ENCODE results near the gene MYRF.
A peak's percentile ranks its signal among the peaks of the same experiment; 100 is the strongest.

MYRF gene

DNA sequence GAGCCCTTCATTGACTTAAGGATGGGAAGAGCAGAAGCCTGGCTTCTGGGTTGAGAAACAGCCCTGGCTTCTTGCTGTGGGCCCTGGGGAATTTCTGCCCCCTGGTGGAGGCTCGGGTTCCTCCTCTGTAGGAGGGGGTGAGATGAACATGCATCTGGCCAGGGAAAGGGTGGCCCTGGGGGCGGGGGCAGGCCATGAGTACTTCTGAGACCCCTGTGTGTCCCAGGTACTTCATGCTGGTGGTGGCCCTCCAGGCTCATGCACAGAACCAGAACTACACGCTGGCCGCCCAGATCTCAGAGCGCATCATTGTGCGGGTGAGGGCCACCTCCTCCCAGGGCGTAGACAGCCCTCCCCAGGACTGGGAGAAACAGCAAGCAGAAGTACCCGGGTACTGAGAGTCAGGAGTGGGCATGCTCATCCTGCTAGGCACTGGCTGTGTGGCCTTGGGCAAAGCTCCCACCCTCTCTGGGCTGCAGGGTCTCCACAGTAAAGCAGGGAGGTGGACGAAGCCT, 24.2 kb downstream of the MYRF start:
- peak; percentile 67 for TF ChIP-seq RAD21 (IDR thresholded peaks at IDR 0.05; ENCODE audit: low read depth)
- TF ChIP-seq, protein P1, sequence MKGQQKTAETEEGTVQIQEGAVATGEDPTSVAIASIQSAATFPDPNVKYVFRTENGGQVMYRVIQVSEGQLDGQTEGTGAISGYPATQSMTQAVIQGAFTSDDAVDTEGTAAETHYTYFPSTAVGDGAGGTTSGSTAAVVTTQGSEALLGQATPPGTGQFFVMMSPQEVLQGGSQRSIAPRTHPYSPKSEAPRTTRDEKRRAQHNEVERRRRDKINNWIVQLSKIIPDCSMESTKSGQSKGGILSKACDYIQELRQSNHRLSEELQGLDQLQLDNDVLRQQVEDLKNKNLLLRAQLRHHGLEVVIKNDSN (IDR thresholded peaks at IDR 0.05): no peak

DNA sequence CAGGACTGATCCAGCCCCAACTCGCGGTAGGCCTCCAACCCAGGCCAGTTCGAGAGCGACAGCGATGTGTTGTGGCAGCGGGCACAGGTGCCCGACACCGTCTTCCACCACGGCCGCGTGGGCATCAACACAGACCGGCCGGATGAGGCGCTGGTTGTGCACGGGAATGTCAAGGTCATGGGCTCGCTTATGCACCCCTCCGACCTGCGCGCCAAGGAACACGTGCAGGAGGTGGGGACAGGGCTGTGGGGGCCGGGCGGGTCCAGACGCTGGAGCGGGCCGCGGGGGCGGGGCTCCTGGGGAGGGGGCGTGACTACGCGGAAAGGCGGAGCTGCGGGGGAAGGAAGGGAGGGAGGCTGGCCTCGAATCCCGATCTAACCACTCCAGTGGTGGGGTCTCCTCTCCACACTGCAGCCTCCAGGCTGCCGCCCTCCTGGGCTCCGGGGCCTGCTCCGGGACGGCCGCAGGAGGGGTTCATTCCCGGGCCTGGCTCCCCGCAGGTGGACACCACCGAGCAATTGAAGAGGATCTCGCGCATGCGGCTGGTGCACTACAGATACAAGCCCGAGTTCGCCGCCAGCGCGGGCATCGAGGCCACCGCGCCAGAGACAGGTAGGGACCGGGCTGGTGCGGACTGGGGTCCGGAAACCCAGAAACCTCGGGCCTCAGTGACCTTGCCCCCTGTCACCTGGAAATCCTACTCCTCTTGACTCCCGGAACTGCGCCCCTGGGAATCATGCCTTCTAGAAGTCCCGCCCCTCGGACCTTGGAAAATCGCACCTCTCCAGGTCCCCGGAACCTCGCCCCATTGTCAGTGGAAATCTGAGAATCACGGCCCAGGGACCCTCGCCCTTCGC, 25.0 kb downstream of the MYRF start:
- TF ChIP-seq MAX (IDR thresholded peaks at IDR 0.05): peak; percentile 68
- no peak for TF ChIP-seq NFIC (IDR thresholded peaks at IDR 0.05)
- no peak for TF ChIP-seq CEBPB (IDR thresholded peaks at IDR 0.05)
- TF ChIP-seq, protein P1 (IDR thresholded peaks at IDR 0.05): peak; percentile 22; the same call in 1 of the 2 replicates
- TF ChIP-seq TCF12 (IDR thresholded peaks at IDR 0.05; ENCODE audit: low read depth): no peak
- no peak for TF ChIP-seq REST (IDR thresholded peaks at IDR 0.05; ENCODE audit: low read depth)
- TF ChIP-seq ZBTB7A (IDR thresholded peaks at IDR 0.05; ENCODE audit: low read depth): 0 out of 2 replicates have a peak, but pooled peaks have one; percentile 34
- no peak for TF ChIP-seq RAD21 (IDR thresholded peaks at IDR 0.05; ENCODE audit: low read depth)
- no peak for TF ChIP-seq EP300 (IDR thresholded peaks at IDR 0.05; ENCODE audit: borderline replicate concordance)
- TF ChIP-seq CREB1 (IDR thresholded peaks at IDR 0.05; ENCODE audit: low read depth): no peak
- TF ChIP-seq FOXM1 (IDR thresholded peaks at IDR 0.05; ENCODE audit: borderline replicate concordance, low read depth): no peak
- no peak for TF ChIP-seq TEAD4 (IDR thresholded peaks at IDR 0.05)
- TF ChIP-seq YY1 (IDR thresholded peaks at IDR 0.05; ENCODE audit: low read depth): no peak
- TF ChIP-seq EGR1 (IDR thresholded peaks at IDR 0.05): no peak

GRCh38 chr11:61778357-61778886, 26.0 kb downstream of the MYRF start:
- TF ChIP-seq EGR1 (IDR thresholded peaks at IDR 0.05) (no peak), CREB1 (IDR thresholded peaks at IDR 0.05; ENCODE audit: low read depth) (no peak)

DNA sequence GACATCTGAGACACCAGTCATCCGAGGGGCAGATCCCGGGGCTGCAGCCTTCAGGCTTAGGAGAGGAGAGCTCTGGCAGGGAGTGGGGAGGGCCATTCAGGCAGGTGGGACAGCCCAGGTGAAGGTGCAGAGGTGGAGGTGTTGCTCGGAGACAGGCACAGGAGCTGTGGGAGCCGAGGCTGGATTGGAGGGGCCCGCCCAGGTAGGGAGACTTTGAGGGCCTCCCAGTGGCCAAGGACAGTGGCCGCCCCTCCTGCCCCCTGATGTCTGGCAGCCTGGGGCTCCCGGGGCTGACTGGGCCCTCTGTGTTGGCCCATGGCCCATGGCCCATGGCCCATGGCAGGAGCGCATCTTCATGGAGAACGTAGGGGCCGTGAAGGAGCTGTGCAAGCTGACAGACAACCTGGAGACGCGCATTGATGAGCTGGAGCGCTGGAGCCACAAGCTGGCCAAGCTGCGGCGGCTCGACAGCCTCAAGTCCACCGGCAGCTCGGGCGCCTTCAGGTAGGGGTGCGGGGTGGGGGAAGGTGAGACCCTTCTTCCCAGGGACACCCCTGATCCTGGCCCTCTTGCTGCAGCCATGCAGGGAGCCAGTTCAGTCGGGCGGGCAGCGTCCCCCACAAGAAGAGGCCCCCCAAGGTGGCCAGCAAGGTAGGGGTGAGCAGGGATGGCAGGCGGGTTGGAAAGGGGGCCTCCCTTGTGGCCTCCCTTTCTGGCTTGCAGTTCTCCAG, 26.6 kb downstream of the MYRF start:
- TF ChIP-seq, protein P1 (IDR thresholded peaks at IDR 0.05): no peak

- no peak for TF ChIP-seq CREB1 (IDR thresholded peaks at IDR 0.05; ENCODE audit: low read depth)
- no peak for TF ChIP-seq FOXM1 (IDR thresholded peaks at IDR 0.05; ENCODE audit: borderline replicate concordance, low read depth)
- TF ChIP-seq EGR1 (IDR thresholded peaks at IDR 0.05): no peak
- TF ChIP-seq NFIC (IDR thresholded peaks at IDR 0.05): no peak
Measured at GRCh38 chr11:61779666-61780525, 27.5 kb downstream of the MYRF start.

DNA sequence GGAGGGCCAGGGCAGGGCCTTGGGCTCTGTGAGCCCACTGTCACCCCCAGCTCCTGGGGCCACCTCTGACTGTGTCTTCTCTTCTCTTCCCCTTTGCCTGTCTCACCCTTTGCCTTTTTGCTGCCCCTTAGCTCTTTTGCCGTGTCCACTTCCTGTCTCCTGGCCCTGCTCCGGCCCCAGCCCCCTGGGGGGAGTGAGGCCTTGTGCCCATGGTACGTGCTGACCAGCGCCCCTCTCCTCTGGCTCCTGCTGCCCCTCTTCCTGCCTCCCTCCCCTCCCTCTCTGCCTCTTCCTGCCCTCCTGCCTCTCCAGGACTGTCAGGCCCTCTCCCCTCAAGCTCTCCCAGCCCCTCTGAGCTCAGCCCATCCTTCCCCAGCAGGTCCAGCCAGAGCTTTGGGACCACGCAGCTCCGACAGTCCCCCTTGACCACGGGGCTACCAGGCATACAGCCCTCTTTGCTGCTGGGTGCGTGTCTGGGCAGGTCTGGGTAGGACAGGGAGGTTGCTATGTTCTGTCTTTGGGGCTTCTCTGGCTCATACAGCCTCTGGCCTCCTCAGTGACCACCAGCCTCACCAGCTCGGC, 28.2 kb downstream of the MYRF start:
- no peak for TF ChIP-seq EGR1 (IDR thresholded peaks at IDR 0.05)
- TF ChIP-seq FOXM1 (IDR thresholded peaks at IDR 0.05; ENCODE audit: borderline replicate concordance, low read depth): no peak
- no peak for TF ChIP-seq RAD21 (IDR thresholded peaks at IDR 0.05; ENCODE audit: low read depth)
- TF ChIP-seq TEAD4 (IDR thresholded peaks at IDR 0.05): no peak
- no peak for TF ChIP-seq EP300 (IDR thresholded peaks at IDR 0.05; ENCODE audit: borderline replicate concordance)
- TF ChIP-seq CREB1 (IDR thresholded peaks at IDR 0.05; ENCODE audit: low read depth): no peak
- no peak for TF ChIP-seq YY1 (IDR thresholded peaks at IDR 0.05; ENCODE audit: low read depth)
- TF ChIP-seq TAF1 (IDR thresholded peaks at IDR 0.05; ENCODE audit: low read depth): no peak
- TF ChIP-seq TCF12 (IDR thresholded peaks at IDR 0.05; ENCODE audit: low read depth): no peak
- no peak for TF ChIP-seq REST (IDR thresholded peaks at IDR 0.05; ENCODE audit: low read depth)
- TF ChIP-seq, protein P1 (IDR thresholded peaks at IDR 0.05): no peak
- TF ChIP-seq NFIC (IDR thresholded peaks at IDR 0.05): no peak
- no peak for TF ChIP-seq MAX (IDR thresholded peaks at IDR 0.05)
- TF ChIP-seq CEBPB (IDR thresholded peaks at IDR 0.05): no peak
- TF ChIP-seq ZBTB7A (IDR thresholded peaks at IDR 0.05; ENCODE audit: low read depth): no peak
